Stomach (tissue), 4 donors: ENCODE measurements around the gene GHDC.

Source experiments
- CTCF ChIP-seq, 7 experiments: fragments of 450-650 bp in 4 of 7; fragments of 200-600 bp in 3 of 7; sonication (generic) in 3 of 7; IDR thresholded peaks; one replicate each; pipeline ENCODE4 v1.5.1; 2016 to 2019; ENCODE audit warnings: antibody characterized with exemption in 7 of 7, control low read depth in 2 of 7, mild to moderate bottlenecking in 1 of 7
- POLR2A ChIP-seq, 4 donors: fragments of 450-650 bp; IDR thresholded peaks; one replicate each; pipeline ENCODE4 v1.6.1; 2016; ENCODE audit warnings: antibody characterized with exemption in 4 of 4, control low read depth in 2 of 4, mild to moderate bottlenecking in 1 of 4, moderate library complexity in 1 of 4
- POLR2AphosphoS5 ChIP-seq, 3 donors: sonication (generic); formaldehyde crosslinking; IDR thresholded peaks; one replicate each; pipeline ENCODE4 v1.6.1; 2016; ENCODE audit warnings: antibody characterized with exemption in 3 of 3

DNA sequence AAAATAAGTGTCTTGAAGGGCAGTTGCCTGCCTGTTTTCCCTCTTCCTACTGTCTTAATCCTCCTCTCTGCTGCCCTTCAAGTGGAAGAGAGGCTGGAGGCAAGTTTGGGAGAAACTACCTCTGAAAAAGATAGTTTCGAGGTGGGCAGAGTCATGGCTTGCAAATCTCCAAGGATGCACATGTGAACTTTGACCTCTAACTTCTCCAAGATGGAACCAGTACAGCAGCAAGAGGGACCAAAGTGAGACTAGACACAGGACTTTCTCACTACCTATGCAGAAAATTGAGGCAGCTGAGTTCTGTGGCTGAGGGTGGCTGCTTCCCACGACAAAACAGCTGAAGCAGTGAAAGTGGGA lies 12.5 kb downstream of the GHDC start:
- TF ChIP-seq POLR2A (IDR thresholded peaks at IDR 0.05) (no peak), CTCF (IDR thresholded peaks at IDR 0.05) (no peak), POLR2AphosphoS5 (IDR thresholded peaks at IDR 0.05) (no peak)
